Ishikawa (cell line): Measurements from ENCODE around the gene RAD51B.

ENCODE experiments used
- MAX ChIP-seq: IDR thresholded peaks from 2 replicates; pipeline ENCODE4 v1.6.1; 2012
- TCF12 ChIP-seq: IDR thresholded peaks from 2 replicates; pipeline ENCODE4 v1.6.1; 2012; ENCODE audit warnings: low read depth
- YY1 ChIP-seq: IDR thresholded peaks from 2 replicates; pipeline ENCODE4 v1.6.1; 2012; ENCODE audit warnings: low read depth

GRCh38 chr14:68759937-68760336 is 940.4 kb downstream of the RAD51B start:
- TF ChIP-seq MAX = no peak
- TF ChIP-seq TCF12 = no peak
- TF ChIP-seq YY1 = no peak
